GM12878 (cell line): Measurements from ENCODE around the gene HS3ST2.

ENCODE experiments used
- FOXK2 ChIP-seq: fragments of 450-650 bp; IDR thresholded peaks from 2 replicates; pipeline ENCODE4 v1.6.1; 2017; ENCODE audit warnings: mild to moderate bottlenecking, moderate library complexity
- POLR2A ChIP-seq: IDR thresholded peaks from 2 replicates; pipeline ENCODE4 v1.6.1; 2011; ENCODE audit warnings: low read depth, mild to moderate bottlenecking, low read length
- REST ChIP-seq: IDR thresholded peaks from 2 replicates; pipeline ENCODE4 v1.6.1; 2012; ENCODE audit warnings: mild to moderate bottlenecking, low read depth, low read length
- TCF7 ChIP-seq: IDR thresholded peaks from 2 replicates; pipeline ENCODE4 v1.6.1; 2014; ENCODE audit warnings: antibody characterized with exemption, borderline replicate concordance
- TF ChIP-seq, protein P1 (sequence below): IDR thresholded peaks from 2 replicates; pipeline ENCODE4 v1.6.1; 2011; ENCODE audit warnings: borderline replicate concordance, low read depth, mild to moderate bottlenecking, moderate library complexity, mixed read lengths, low read length; ENCODE audit not compliant: insufficient read depth; ENCODE audit errors: extremely low read length

DNA sequence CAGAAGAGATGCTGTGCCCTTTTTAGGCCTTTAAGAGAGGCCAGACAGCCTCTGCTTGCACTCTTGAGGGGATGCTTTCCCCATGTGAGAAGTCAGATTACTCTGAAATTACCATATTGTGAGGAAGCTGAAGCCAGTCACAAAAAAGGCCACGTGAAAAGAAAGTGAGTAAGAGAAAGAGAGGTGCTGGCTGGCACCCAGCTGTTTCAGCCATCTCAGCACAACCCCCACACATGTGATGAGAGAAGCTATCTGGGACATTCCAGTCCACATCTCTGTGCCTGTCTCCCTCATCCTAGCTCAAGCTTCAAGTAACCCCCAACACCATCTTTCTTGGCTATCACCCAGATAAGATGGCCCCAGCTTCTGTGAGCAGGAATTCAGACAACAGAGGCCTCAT, 131.4 kb downstream of the HS3ST2 start:
- no peak; the same call in 1 of the 2 replicates for TF ChIP-seq FOXK2
- no peak for TF ChIP-seq POLR2A
- no peak for TF ChIP-seq REST
- TF ChIP-seq TCF7: no peak
- TF ChIP-seq, protein P1, sequence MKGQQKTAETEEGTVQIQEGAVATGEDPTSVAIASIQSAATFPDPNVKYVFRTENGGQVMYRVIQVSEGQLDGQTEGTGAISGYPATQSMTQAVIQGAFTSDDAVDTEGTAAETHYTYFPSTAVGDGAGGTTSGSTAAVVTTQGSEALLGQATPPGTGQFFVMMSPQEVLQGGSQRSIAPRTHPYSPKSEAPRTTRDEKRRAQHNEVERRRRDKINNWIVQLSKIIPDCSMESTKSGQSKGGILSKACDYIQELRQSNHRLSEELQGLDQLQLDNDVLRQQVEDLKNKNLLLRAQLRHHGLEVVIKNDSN: no peak
